HEK293T (cell line): ENCODE results near the gene USP36.

ENCODE experiments used
- ARNT ChIP-seq: fragments of 450-650 bp; IDR thresholded peaks from 2 replicates; pipeline ENCODE4 v1.6.1; 2017; ENCODE audit warnings: mild to moderate bottlenecking
- BHLHE40 ChIP-seq: fragments of 450-650 bp; IDR thresholded peaks from 2 replicates; pipeline ENCODE4 v1.6.1; 2016; ENCODE audit warnings: mild to moderate bottlenecking, moderate library complexity, borderline replicate concordance
- FOXA1 ChIP-seq: fragments of 450-650 bp; IDR thresholded peaks from 2 replicates; pipeline ENCODE4 v1.6.1; 2016; ENCODE audit warnings: mild to moderate bottlenecking
- FOXK2 ChIP-seq: fragments of 450-650 bp; IDR thresholded peaks from 2 replicates; pipeline ENCODE4 v1.6.1; 2016; ENCODE audit warnings: mild to moderate bottlenecking
- FOXM1 ChIP-seq: fragments of 450-650 bp; IDR thresholded peaks from 2 replicates; pipeline ENCODE4 v1.6.1; 2017; ENCODE audit warnings: mild to moderate bottlenecking, borderline replicate concordance
- L3MBTL2 ChIP-seq: fragments of 450-650 bp; conservative IDR thresholded peaks from 2 replicates; pipeline ENCODE4 v1.6.1; 2016; ENCODE audit warnings: mild to moderate bottlenecking
- NFRKB ChIP-seq: fragments of 450-650 bp; IDR thresholded peaks from 2 replicates; pipeline ENCODE4 v1.6.1; 2016; ENCODE audit warnings: mild to moderate bottlenecking, moderate library complexity
- SP1 ChIP-seq: fragments of 450-650 bp; IDR thresholded peaks from 2 replicates; pipeline ENCODE4 v1.6.1; 2017
- ZNF384 ChIP-seq: fragments of 450-650 bp; IDR thresholded peaks from 2 replicates; pipeline ENCODE4 v1.6.1; 2016
- TF ChIP-seq, protein P1 (sequence below): fragments of 450-650 bp; IDR thresholded peaks from 2 replicates; pipeline ENCODE4 v1.6.1; 2016

DNA sequence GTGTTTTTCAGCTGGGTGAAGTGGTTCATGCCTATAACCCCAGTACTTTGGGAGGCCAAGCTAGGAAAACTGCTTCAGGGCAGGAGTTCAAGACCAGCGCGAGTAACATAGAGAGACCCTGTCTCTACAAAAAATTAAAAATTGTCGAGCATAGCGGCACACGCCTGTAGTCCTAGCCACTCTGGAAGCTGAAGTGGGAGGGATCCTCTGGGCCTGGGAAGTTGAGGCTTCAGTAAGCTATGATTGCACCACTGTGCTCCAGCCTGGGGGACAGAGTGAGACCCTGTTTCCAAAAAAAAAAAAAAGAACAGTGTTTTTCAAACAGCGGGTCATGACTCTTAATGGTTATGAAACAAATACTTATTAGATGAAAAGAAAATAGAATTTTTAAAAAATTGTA is 56.3 kb downstream of the USP36 start:
- TF ChIP-seq FOXA1: no peak
- no peak for TF ChIP-seq BHLHE40
- TF ChIP-seq ZNF384: no peak
- TF ChIP-seq NFRKB: no peak
- TF ChIP-seq ARNT: no peak
- TF ChIP-seq SP1: no peak
- TF ChIP-seq L3MBTL2: no peak
- no peak for TF ChIP-seq FOXM1
- no peak for TF ChIP-seq FOXK2
- TF ChIP-seq, protein P1, sequence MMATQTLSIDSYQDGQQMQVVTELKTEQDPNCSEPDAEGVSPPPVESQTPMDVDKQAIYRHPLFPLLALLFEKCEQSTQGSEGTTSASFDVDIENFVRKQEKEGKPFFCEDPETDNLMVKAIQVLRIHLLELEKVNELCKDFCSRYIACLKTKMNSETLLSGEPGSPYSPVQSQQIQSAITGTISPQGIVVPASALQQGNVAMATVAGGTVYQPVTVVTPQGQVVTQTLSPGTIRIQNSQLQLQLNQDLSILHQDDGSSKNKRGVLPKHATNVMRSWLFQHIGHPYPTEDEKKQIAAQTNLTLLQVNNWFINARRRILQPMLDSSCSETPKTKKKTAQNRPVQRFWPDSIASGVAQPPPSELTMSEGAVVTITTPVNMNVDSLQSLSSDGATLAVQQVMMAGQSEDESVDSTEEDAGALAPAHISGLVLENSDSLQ: no peak
